IMR-90 (cell line): ENCODE data around the gene VDR. TPM values are rescaled to one million over a fixed set of nuclear protein-coding genes. Genes with fewer than 3 reads are reported as not detected.

ENCODE experiments used
- ATAC-seq: fragments of 200-7000 bp; cut with Tn5 transposase; 2 replicates; pipeline ENCODE4 v1.9.1; 2020; ENCODE audit warnings: low read depth, mild to moderate bottlenecking, moderate library complexity
- BruUV-seq: library from RNA; stranded (reverse); fragments of 400-500 nt; replicated peaks from 2 replicates; lab custom pipeline; 2021; lab: Mats Ljungman, UMichigan
- CTCF ChIA-PET: fragments of 300-600 bp; formaldehyde crosslinking; extraction: SDS; loops from one replicate; lab custom pipeline; 2021; ENCODE audit warnings: antibody characterized with exemption; lab: Yijun Ruan, JAX
- POLR2A ChIA-PET: fragments of 300-600 bp; sonication (Branson Sonifier 250); formaldehyde crosslinking; loops from one replicate; lab custom pipeline; 2022; ENCODE audit warnings: antibody characterized with exemption; ENCODE audit not compliant: unreplicated experiment; lab: Charles Lee
- DNase-seq: peaks from one replicate; pipeline ENCODE4 v3.0.0; 2013
- H2AFZ ChIP-seq: replicated peaks from 2 replicates; pipeline ENCODE3; 2013; ENCODE audit warnings: low read length, mild to moderate bottlenecking; ENCODE audit not compliant: poor library complexity
- H2AK5ac ChIP-seq: 2 replicates; pipeline ENCODE4 v1.6.1; 2013; ENCODE audit warnings: low read depth, low read length, inconsistent platforms
- H2AK9ac ChIP-seq: replicated peaks from 2 replicates; pipeline ENCODE3; 2013; ENCODE audit warnings: mild to moderate bottlenecking, low read depth, low read length, moderate library complexity; ENCODE audit not compliant: poor library complexity
- H2BK120ac ChIP-seq: 2 replicates; pipeline ENCODE4 v1.6.1; 2013; ENCODE audit warnings: low read depth, low read length, inconsistent platforms
- H2BK15ac ChIP-seq: 3 replicates; pipeline ENCODE4 v1.6.1; 2013; ENCODE audit warnings: low read depth, low read length, inconsistent platforms
- H2BK20ac ChIP-seq: 2 replicates; pipeline ENCODE4 v1.6.1; 2013; ENCODE audit warnings: low read depth, mild to moderate bottlenecking, inconsistent platforms, low read length, moderate library complexity
- H2BK5ac ChIP-seq: 2 replicates; pipeline ENCODE4 v1.6.1; 2013; ENCODE audit warnings: mild to moderate bottlenecking, low read depth, low read length, inconsistent platforms; ENCODE audit not compliant: poor library complexity, severe bottlenecking
- H3K14ac ChIP-seq: replicated peaks from 2 replicates; pipeline ENCODE4 v1.6.1; 2013; ENCODE audit warnings: low read depth, low read length, inconsistent platforms
- H3K18ac ChIP-seq: 2 replicates; pipeline ENCODE4 v1.6.1; 2013; ENCODE audit warnings: low read depth, low read length, control low read depth
- H3K23ac ChIP-seq: 2 replicates; pipeline ENCODE4 v1.6.1; 2013; ENCODE audit warnings: low read depth, low read length, inconsistent platforms
- H3K27ac ChIP-seq: 2 replicates; pipeline ENCODE4 v1.5.1; 2013; ENCODE audit warnings: mild to moderate bottlenecking, control low read depth, low read length; ENCODE audit not compliant: insufficient read depth
- H3K27me3 ChIP-seq: 2 replicates; pipeline ENCODE4 v1.6.1; 2013; ENCODE audit warnings: low read length; ENCODE audit not compliant: control insufficient read depth, insufficient read depth
- H3K36me3 ChIP-seq: 2 replicates; pipeline ENCODE4 v1.6.1; 2013; ENCODE audit warnings: low read length, mixed read lengths; ENCODE audit not compliant: control insufficient read depth, insufficient read depth
- H3K4ac ChIP-seq: 2 replicates; pipeline ENCODE4 v1.6.1; 2013; ENCODE audit warnings: low read depth, low read length, inconsistent platforms
- H3K4me1 ChIP-seq: 2 replicates; pipeline ENCODE4 v1.6.1; 2013; ENCODE audit warnings: low read length, mixed read lengths; ENCODE audit not compliant: control insufficient read depth, insufficient read depth
- H3K4me2 ChIP-seq: 2 replicates; pipeline ENCODE4 v1.6.1; 2013; ENCODE audit warnings: low read depth, mild to moderate bottlenecking, control low read depth, low read length, moderate library complexity
- H3K4me3 ChIP-seq: 2 replicates; pipeline ENCODE4 v1.5.1; 2013; ENCODE audit warnings: low read depth, mild to moderate bottlenecking, control low read depth, low read length, moderate library complexity; ENCODE audit not compliant: insufficient read depth
- H3K56ac ChIP-seq: 2 replicates; pipeline ENCODE4 v1.6.1; 2013; ENCODE audit warnings: low read length, inconsistent platforms; ENCODE audit not compliant: insufficient read depth; ENCODE audit errors: extremely low read depth
- H3K79me1 ChIP-seq, 2 experiments: 2 replicates each; pipeline ENCODE4 v1.6.1; 2013; ENCODE audit warnings: low read length in 2 of 2, inconsistent platforms in 1 of 2, low read depth in 1 of 2
- H3K9ac ChIP-seq: 2 replicates; pipeline ENCODE4 v1.6.1; 2013; ENCODE audit warnings: low read depth, low read length, control low read depth
- H3K9me1 ChIP-seq: 2 replicates; pipeline ENCODE4 v1.6.1; 2013; ENCODE audit warnings: low read length, inconsistent platforms; ENCODE audit not compliant: insufficient read depth
- H3K9me3 ChIP-seq: 2 replicates; pipeline ENCODE4 v1.6.1; 2013; ENCODE audit warnings: low read length; ENCODE audit not compliant: control insufficient read depth, insufficient read depth
- H4K20me1 ChIP-seq: 2 replicates; pipeline ENCODE4 v1.6.1; 2013; ENCODE audit warnings: low read length, inconsistent platforms; ENCODE audit not compliant: insufficient read depth
- H4K5ac ChIP-seq: 2 replicates; pipeline ENCODE4 v1.6.1; 2013; ENCODE audit warnings: mild to moderate bottlenecking, low read depth, low read length, control low read depth
- H4K8ac ChIP-seq, 2 experiments: 2 replicates each; pipeline ENCODE4 v1.6.1; 2013; ENCODE audit warnings: low read depth in 2 of 2, low read length in 2 of 2, control low read depth in 1 of 2, inconsistent platforms in 1 of 2
- H4K91ac ChIP-seq: 2 replicates; pipeline ENCODE4 v1.6.1; 2013; ENCODE audit warnings: low read depth, low read length, inconsistent platforms; ENCODE audit not compliant: insufficient read depth
- BHLHE40 ChIP-seq: fragments of 150-350 bp; IDR thresholded peaks from 2 replicates; pipeline ENCODE4 v1.6.1; 2016; ENCODE audit warnings: mild to moderate bottlenecking, low read depth, low read length
- CEBPB ChIP-seq: IDR thresholded peaks from 2 replicates; pipeline ENCODE4 v1.6.1; 2012; ENCODE audit warnings: low read depth, low read length, improper control_type of control experiment
- CHD1 ChIP-seq: IDR thresholded peaks from 2 replicates; pipeline ENCODE4 v1.6.1; 2012; ENCODE audit warnings: low read depth, low read length, improper control_type of control experiment
- CTCF ChIP-seq: conservative IDR thresholded peaks from 2 replicates; pipeline ENCODE4 v1.5.1; 2012; ENCODE audit warnings: mild to moderate bottlenecking, low read depth, low read length, improper control_type of control experiment
- ELK1 ChIP-seq: fragments of 150-350 bp; IDR thresholded peaks from 2 replicates; pipeline ENCODE4 v1.6.1; 2016; ENCODE audit warnings: low read depth, mild to moderate bottlenecking, low read length, moderate library complexity, borderline replicate concordance
- FOS ChIP-seq: fragments of 150-350 bp; IDR thresholded peaks from 2 replicates; pipeline ENCODE4 v1.6.1; 2016; ENCODE audit warnings: low read depth, low read length
- MAZ ChIP-seq: IDR thresholded peaks from 2 replicates; pipeline ENCODE4 v1.6.1; 2012; ENCODE audit warnings: low read depth, mild to moderate bottlenecking, low read length, improper control_type of control experiment, moderate library complexity, borderline replicate concordance
- MXI1 ChIP-seq: IDR thresholded peaks from 2 replicates; pipeline ENCODE4 v1.6.1; 2012; ENCODE audit warnings: low read depth, mild to moderate bottlenecking, low read length, moderate library complexity, borderline replicate concordance
- NFE2L2 ChIP-seq: fragments of 150-350 bp; IDR thresholded peaks from 2 replicates; pipeline ENCODE4 v1.6.1; 2016; ENCODE audit warnings: low read depth, mild to moderate bottlenecking, low read length
- POLR2A ChIP-seq: IDR thresholded peaks from 2 replicates; pipeline ENCODE4 v1.6.1; 2012; ENCODE audit warnings: mild to moderate bottlenecking, low read depth, low read length
- RAD21 ChIP-seq: IDR thresholded peaks from 2 replicates; pipeline ENCODE4 v1.6.1; 2012; ENCODE audit warnings: low read length, improper control_type of control experiment
- RCOR1 ChIP-seq: IDR thresholded peaks from 2 replicates; pipeline ENCODE4 v1.6.1; 2012; ENCODE audit warnings: mild to moderate bottlenecking, low read length, improper control_type of control experiment; ENCODE audit not compliant: insufficient replicate concordance
- RFX5 ChIP-seq: IDR thresholded peaks from 2 replicates; pipeline ENCODE4 v1.8.0; 2012; ENCODE audit warnings: low read depth, mild to moderate bottlenecking, low read length, moderate library complexity
- SMC3 ChIP-seq: fragments of 150-350 bp; IDR thresholded peaks from 2 replicates; pipeline ENCODE4 v1.6.1; 2016; ENCODE audit warnings: low read depth, mild to moderate bottlenecking, antibody characterized with exemption, low read length, moderate library complexity
- USF2 ChIP-seq: fragments of 150-350 bp; IDR thresholded peaks from 2 replicates; pipeline ENCODE4 v1.6.1; 2017; ENCODE audit warnings: mild to moderate bottlenecking, antibody characterized with exemption, low read length, low read depth
- WGBS, 2 experiments: methylation state at CpG; one replicate each; pipeline versions ENCODE4 v1.1.5 to v1.1.7; 2013; ENCODE audit warnings: missing lambda C conversion rate in 2 of 2; ENCODE audit not compliant: insufficient read length in 1 of 2; ENCODE audit errors: extremely low coverage in 2 of 2; 5-methylcytosine and 5-hydroxymethylcytosine counted together
- dilution Hi-C: fragments of 300-500 bp; cut with HindIII; formaldehyde crosslinking; loops from one replicate; pipeline ENCODE4 v1.14.3; 2018; ENCODE audit warnings: low sequenced_read_pairs; ENCODE audit not compliant: unreplicated experiment
- in situ Hi-C: fragments of 300-500 bp; cut with MboI; formaldehyde crosslinking; loops from 3 replicates; pipeline ENCODE4 v1.14.3; 2019; ENCODE audit warnings: low sequenced_read_pairs, inconsistent platforms, mixed read lengths
- intact Hi-C: fragments of 100-400 bp; cut with micrococcal nuclease; formaldehyde crosslinking; loops from 2 replicates; pipeline ENCODE4 v1.10.0; 2022
- polyA plus RNA-seq, 3 experiments: library from polyadenylated mRNA; depleted of rRNA; stranded (reverse); fragments of >200 nt; gene quantifications; 2 replicates each; pipeline ENCODE4 v1.2.3, GENCODE V29; 2012; ENCODE audit warnings: low replicate concordance in 1 of 3
- total RNA-seq: library from RNA; depleted of rRNA; stranded (reverse); fragments of >200 nt; gene quantifications from 2 replicates; pipeline ENCODE4 v1.2.3, GENCODE V29; 2012

VDR gene
- total and polyA plus RNA-seq, 2 of the 4 experiments (the other 2 are of a cell fraction) = 5.4 to 8.5 TPM

GRCh38 chr12:47877081-47877480 lies 27.7 kb downstream of the VDR start:
- TF ChIP-seq ELK1 = no peak
- TF ChIP-seq RCOR1 = no peak
- TF ChIP-seq RFX5 = no peak
- TF ChIP-seq SMC3 = no peak
- TF ChIP-seq CEBPB = no peak
- TF ChIP-seq RAD21 = no peak
- no peak for TF ChIP-seq NFE2L2
- no peak for TF ChIP-seq POLR2A
- no peak for TF ChIP-seq CTCF
- TF ChIP-seq MXI1 = no peak
- TF ChIP-seq CHD1 = no peak
- no peak for TF ChIP-seq USF2
- no peak for TF ChIP-seq FOS
- TF ChIP-seq BHLHE40 = no peak
- TF ChIP-seq MAZ = no peak

More at GRCh38 chr12:47877081-47877480, 27.7 kb downstream of the VDR start:
- Histone ChIP-seq H3K36me3 (peaks cover 8% of the 10 kb centered on the region), H3K4ac (no peak overlapping the region), H3K23ac (no peak overlapping the region), H4K20me1 (no peaks in the 10 kb centered on the region), H4K8ac (peak overlapping the region in 1 of 2 experiments; percentile 13; a peak in 1 of 4 replicates), H2AFZ (no peak overlapping the region), H2BK5ac (no peak overlapping the region), H3K79me1 (0 out of 4 replicates have a peak, but pooled peaks cover 0 to 6% of the 10 kb centered on the region in 2 experiments), H3K27me3 (no peaks in the 10 kb centered on the region), H4K91ac (no peak overlapping the region), H3K9me3 (no peaks in the 10 kb centered on the region), H3K4me1 (peaks cover 16% of the 10 kb centered on the region), H2BK120ac (no peak overlapping the region), H3K4me3 (no peak overlapping the region), H4K5ac (no peak overlapping the region), H3K9ac (no peak overlapping the region), H3K18ac (no peak overlapping the region), H3K27ac (no peak overlapping the region), H3K4me2 (no peak overlapping the region), H2AK5ac (no peak overlapping the region), H2BK15ac (peak overlapping the region; percentile 50; the same call in 1 of the 3 replicates), H3K9me1 (peaks cover 9% of the 10 kb centered on the region; the same call in 1 of the 2 replicates), H2AK9ac (no peak overlapping the region), H3K56ac (no peak overlapping the region), H3K14ac (0 out of 2 replicates have a peak overlapping the region, but pooled peaks have one; percentile 12), H2BK20ac (no peak overlapping the region)
- POLR2A ChIA-PET = no interaction called here
- in situ Hi-C loops = no loop called here
- WGBS, 2 experiments = no CpG with 5 or more reads among the region's 4 CpGs
- ATAC-seq = no peak
- BruUV-seq = no TSS peak
- DNase-seq = no peak
- intact Hi-C loops = no loop called here
- dilution Hi-C loops = no loop called here
- CTCF ChIA-PET = no interaction called here
